GM23248 (cell line): ENCODE results near the gene KRTAP2-3.

Experiments
- EZH2 ChIP-seq: fragments of 200-600 bp; sonication (generic); IDR thresholded peaks from 2 replicates; pipeline ENCODE4 v1.6.1; 2018; ENCODE audit warnings: antibody characterized with exemption, mild to moderate bottlenecking; ENCODE audit not compliant: insufficient read depth, poor library complexity, severe bottlenecking
- EZH2phosphoT487 ChIP-seq: fragments of 200-600 bp; sonication (generic); IDR thresholded peaks from 2 replicates; pipeline ENCODE4 v1.6.1; 2018; ENCODE audit warnings: antibody characterized with exemption, moderate library complexity, mild to moderate bottlenecking, low read depth; ENCODE audit not compliant: insufficient read depth

GRCh38 chr17:41107941-41108450, 48.1 kb upstream of the KRTAP2-3 start:
- TF ChIP-seq EZH2 (no peak), EZH2phosphoT487 (no peak)
